Suprapubic skin (tissue), 4 donors: Measurements from ENCODE around the gene COX7A2. TPM values are rescaled to one million over a fixed set of nuclear protein-coding genes. Genes with fewer than 3 reads are reported as not detected.

Experiments
- DNase-seq, 2 donors: peaks; one replicate each; pipeline ENCODE4 v3.0.0-alpha.2; 2019; ENCODE audit warnings: low spot score in 2 of 2
- H3K27ac ChIP-seq: fragments of 200-600 bp; sonication (generic); one replicate; pipeline ENCODE4 v1.5.1; 2019
- H3K27me3 ChIP-seq: fragments of 200-600 bp; sonication (generic); one replicate; pipeline ENCODE4 v1.5.1; 2019
- H3K36me3 ChIP-seq: fragments of 200-600 bp; sonication (generic); one replicate; pipeline ENCODE4 v1.5.1; 2019
- H3K4me1 ChIP-seq: fragments of 200-600 bp; sonication (generic); one replicate; pipeline ENCODE4 v1.5.1; 2019
- H3K4me3 ChIP-seq: fragments of 200-600 bp; sonication (generic); one replicate; pipeline ENCODE4 v1.5.1; 2019; ENCODE audit warnings: mild to moderate bottlenecking
- H3K9me3 ChIP-seq: fragments of 200-600 bp; sonication (generic); one replicate; pipeline ENCODE4 v1.5.1; 2019
- EP300 ChIP-seq: sonication (generic); formaldehyde crosslinking; IDR thresholded peaks from one replicate; pipeline ENCODE4 v1.6.1; 2017; ENCODE audit warnings: antibody characterized with exemption
- POLR2A ChIP-seq, 2 donors: fragments of 450-650 bp; IDR thresholded peaks; one replicate each; pipeline ENCODE4 v1.6.1; 2017; ENCODE audit warnings: antibody characterized with exemption in 2 of 2, mild to moderate bottlenecking in 2 of 2, moderate library complexity in 2 of 2
- POLR2AphosphoS5 ChIP-seq, 3 donors: sonication (generic); formaldehyde crosslinking; IDR thresholded peaks; one replicate each; pipeline ENCODE4 v1.6.1; 2017; ENCODE audit warnings: antibody characterized with exemption in 3 of 3
- WGBS: methylation state at CpG from one replicate; pipeline ENCODE4 v1.1.5; 2018; 5-methylcytosine and 5-hydroxymethylcytosine counted together
- total RNA-seq, 4 donors: library from RNA; depleted of rRNA; stranded (reverse); fragments of >200 nt; gene quantifications; one replicate each; pipeline ENCODE4 v1.1.0, GENCODE V29; 2016
- TF ChIP-seq, protein P1 (sequence below), 2 donors: fragments of 200-600 bp in 1 of 2; fragments of 450-650 bp in 1 of 2; sonication (generic) in 1 of 2; IDR thresholded peaks; one replicate each; pipeline ENCODE4 v1.5.1; 2016 to 2019; ENCODE audit warnings: antibody characterized with exemption in 2 of 2, mild to moderate bottlenecking in 1 of 2, moderate library complexity in 1 of 2

The COX7A2 gene
- total RNA-seq, 4 donors from 2014 or later = 110 to 303 (median 209) TPM

DNA sequence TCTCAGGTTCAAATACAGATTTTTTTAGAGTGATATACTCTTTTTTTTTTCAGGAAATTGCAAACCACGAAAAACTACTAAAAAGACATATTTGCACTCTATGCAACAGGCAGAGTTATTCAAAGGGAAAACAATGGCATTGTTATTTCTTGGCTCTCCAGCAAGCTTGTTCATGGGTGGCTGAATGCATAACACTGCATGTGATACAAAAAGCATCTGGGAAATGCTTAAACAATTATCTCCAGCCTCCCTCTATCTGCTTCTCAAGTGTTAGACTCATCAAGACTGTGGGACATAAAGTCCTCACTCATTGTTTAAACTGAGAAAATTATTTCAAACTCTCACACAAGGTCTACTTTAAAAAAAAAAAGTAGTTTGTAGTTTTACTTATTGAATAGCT lies 30.5 kb downstream of the COX7A2 start:
- Histone ChIP-seq H3K27me3 (no peaks in the 10 kb centered on the region), H3K9me3 (no peaks in the 10 kb centered on the region), H3K36me3 (no peaks in the 10 kb centered on the region), H3K4me1 (peaks cover 17% of the 10 kb centered on the region), H3K4me3 (no peak overlapping the region), H3K27ac (no peak overlapping the region)
- DNase-seq = no peak
- WGBS = 24% methylated on average over 1 of the region's 1 CpG
- no peak for TF ChIP-seq POLR2AphosphoS5 (IDR thresholded peaks at IDR 0.05)
- TF ChIP-seq POLR2A (IDR thresholded peaks at IDR 0.05) = no peak
- no peak for TF ChIP-seq EP300
- TF ChIP-seq, protein P1, sequence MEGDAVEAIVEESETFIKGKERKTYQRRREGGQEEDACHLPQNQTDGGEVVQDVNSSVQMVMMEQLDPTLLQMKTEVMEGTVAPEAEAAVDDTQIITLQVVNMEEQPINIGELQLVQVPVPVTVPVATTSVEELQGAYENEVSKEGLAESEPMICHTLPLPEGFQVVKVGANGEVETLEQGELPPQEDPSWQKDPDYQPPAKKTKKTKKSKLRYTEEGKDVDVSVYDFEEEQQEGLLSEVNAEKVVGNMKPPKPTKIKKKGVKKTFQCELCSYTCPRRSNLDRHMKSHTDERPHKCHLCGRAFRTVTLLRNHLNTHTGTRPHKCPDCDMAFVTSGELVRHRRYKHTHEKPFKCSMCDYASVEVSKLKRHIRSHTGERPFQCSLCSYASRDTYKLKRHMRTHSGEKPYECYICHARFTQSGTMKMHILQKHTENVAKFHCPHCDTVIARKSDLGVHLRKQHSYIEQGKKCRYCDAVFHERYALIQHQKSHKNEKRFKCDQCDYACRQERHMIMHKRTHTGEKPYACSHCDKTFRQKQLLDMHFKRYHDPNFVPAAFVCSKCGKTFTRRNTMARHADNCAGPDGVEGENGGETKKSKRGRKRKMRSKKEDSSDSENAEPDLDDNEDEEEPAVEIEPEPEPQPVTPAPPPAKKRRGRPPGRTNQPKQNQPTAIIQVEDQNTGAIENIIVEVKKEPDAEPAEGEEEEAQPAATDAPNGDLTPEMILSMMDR (IDR thresholded peaks at IDR 0.05) = no peak

DNA sequence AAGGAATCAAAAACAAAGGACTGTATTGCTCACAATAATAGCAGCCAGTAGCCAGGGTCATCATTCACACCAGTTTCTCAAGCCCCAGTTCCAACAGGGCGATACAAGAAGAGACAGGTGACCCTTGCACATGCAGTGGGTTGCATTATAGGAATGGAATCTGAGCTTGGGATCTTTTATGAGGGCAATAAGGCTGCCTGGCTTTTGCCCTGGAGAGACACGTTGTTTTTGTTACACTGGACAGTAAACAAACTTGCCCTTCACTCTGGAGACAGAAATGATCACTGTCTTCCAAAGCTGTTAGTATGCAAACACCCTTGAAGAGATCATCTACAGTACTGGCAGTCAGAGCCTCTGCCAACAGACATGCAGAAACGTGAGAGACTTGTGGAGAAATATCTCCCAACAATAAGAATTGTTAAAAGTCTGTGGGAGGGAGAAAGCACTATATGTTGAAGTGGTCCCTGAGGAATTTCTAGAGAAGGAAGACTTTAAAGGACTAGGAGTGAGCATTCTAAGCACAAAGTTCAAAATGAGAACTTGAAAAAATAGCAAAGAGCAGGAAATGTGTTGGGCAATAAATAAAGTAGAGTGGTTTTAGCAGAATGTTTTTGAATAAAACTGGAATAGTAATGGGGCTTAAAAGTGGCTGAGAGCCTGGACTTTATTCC lies 31.5 kb downstream of the COX7A2 start:
- Histone ChIP-seq H3K4me3 (no peak overlapping the region), H3K9me3 (no peaks in the 10 kb centered on the region), H3K36me3 (no peaks in the 10 kb centered on the region), H3K4me1 (peaks cover 23% of the 10 kb centered on the region), H3K27me3 (peaks cover 9% of the 10 kb centered on the region), H3K27ac (no peak overlapping the region)
- DNase-seq = no peak
- no peak for TF ChIP-seq EP300
- 21% methylated on average over 3 of the region's 3 CpGs for WGBS

DNA sequence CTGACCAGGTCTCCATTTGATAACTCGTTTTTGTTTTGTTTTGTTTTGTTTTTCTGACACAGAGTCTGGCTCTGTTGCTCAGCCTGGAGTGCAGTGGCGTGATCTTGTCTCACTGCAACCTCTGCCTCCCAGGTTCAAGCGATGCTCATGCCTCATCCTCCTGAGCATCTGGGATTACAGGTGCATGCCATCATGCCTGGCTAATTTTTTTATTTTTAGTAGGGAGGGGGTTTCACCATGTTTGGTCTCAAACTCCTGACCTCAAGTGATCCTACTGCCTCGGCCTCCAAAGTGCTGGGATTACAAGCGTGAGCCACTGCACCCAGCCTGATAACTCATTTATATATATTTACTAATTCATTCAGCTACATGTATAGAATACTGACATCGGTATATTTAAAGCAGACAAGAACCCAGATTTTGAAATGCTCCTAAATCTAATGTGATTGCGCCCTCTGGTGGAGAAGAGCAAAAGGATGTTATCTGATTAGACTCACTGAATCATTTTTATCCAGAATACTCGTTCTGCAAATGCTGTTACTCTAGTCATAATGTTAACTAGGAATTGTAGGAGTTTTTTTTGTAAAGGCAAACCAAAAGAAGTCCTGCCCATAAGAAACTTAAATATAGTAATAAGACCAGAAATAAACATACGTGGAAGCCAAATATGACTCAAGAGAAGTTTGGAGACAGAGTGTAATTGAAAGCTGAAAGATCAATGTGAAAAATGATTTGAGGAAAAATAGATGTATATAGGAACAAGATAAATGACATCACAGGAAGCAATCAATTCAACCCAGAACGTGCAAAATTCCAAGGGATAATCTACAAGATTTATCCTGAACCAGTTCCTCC lies 32.5 kb downstream of the COX7A2 start:
- DNase-seq = no peak
- peaks cover 17% of the 10 kb centered on the region for H3K27me3 ChIP-seq
- H3K36me3 ChIP-seq = no peaks in the 10 kb centered on the region
- no peak for TF ChIP-seq POLR2A (IDR thresholded peaks at IDR 0.05)
- TF ChIP-seq POLR2AphosphoS5 (IDR thresholded peaks at IDR 0.05) = no peak
- TF ChIP-seq, protein P1 (IDR thresholded peaks at IDR 0.05) = peak; percentile 65 to 66
- no peak for TF ChIP-seq EP300
- no peak overlapping the region for H3K27ac ChIP-seq
- H3K9me3 ChIP-seq = no peaks in the 10 kb centered on the region
- no peak overlapping the region for H3K4me3 ChIP-seq
- WGBS = 25% methylated on average over 10 of the region's 10 CpGs
- H3K4me1 ChIP-seq = peaks cover 33% of the 10 kb centered on the region

DNA sequence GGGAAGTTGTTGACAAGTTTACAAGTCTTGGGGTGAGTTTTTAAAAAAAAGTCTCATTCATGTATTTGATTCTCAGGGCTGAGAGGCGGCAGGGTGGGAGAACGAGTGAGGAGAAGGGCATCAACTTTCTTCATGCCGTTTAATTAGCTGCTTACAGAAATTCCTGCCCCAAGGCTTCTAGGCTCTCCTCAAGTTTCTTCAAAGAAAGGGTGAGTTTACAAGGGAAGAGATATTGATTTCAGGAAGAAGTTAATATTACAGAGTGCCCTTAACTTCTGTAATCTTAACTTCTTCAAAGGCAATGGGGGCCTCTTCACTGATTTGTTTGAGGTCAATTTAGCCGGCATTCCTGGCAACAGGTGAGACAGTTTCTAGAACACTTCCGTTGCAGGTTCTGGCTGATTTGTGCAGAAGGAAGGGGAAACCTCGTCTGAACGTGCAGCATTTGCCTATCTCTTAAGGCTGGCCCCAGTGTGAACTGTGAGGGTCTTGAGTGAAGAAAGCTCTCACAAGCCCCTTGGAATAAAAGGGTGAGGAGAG lies 34.3 kb downstream of the COX7A2 start:
- no peak for DNase-seq
- Histone ChIP-seq H3K36me3 (no peaks in the 10 kb centered on the region), H3K9me3 (no peaks in the 10 kb centered on the region), H3K4me1 (peaks cover 50% of the 10 kb centered on the region), H3K4me3 (no peak overlapping the region), H3K27ac (no peak overlapping the region), H3K27me3 (peaks cover 34% of the 10 kb centered on the region)
- 32% methylated on average over 7 of the region's 7 CpGs for WGBS
- TF ChIP-seq, protein P1 (IDR thresholded peaks at IDR 0.05) = no peak
- TF ChIP-seq POLR2AphosphoS5 (IDR thresholded peaks at IDR 0.05) (no peak), EP300 (no peak), POLR2A (IDR thresholded peaks at IDR 0.05) (no peak)

DNA sequence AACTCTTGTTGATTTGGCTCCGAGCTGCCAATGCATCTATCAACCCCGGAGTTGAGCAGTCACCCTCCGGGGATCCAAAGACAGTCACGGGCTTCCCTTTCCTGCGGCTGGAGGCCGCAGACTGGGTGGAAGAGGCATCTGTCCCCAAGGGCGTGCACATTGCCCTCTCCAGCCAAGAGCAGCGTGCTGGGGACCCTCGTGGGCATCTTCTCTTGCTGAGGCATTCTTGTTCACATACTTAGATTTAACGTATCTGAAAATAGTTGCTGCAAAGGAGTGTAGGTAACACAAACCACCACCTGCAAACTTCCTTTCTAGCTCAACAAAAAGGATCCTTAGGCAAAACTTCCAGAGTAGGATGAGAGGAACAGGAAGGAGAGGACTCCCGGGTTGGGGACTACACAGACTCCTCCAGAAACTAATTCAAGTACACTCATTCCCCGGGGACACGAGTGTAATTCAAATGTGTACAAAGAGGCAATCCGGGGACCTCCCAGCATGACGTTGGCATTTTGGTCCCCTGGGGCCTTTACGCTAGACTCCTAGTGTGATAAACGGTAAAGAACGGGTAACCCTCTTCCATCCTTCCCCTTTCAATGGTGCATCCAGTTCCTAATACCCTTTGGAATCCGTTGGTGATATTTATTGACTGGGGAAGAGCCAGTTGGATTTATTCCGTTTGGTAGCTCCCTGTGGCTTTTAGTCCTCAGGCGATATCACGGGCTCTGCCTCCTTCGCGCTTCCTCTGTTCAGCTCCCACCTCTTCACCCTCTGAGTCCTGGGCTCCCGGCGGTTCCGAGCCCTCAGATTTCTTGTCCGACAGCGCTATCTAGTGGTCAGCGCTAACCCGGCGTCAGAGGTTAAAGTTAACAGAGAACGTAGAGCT lies 35.1 kb downstream of the COX7A2 start:
- WGBS = 4% methylated on average over 32 of the region's 33 CpGs
- peaks cover 34% of the 10 kb centered on the region for H3K27me3 ChIP-seq
- H3K36me3 ChIP-seq = no peaks in the 10 kb centered on the region
- peaks cover 57% of the 10 kb centered on the region for H3K4me1 ChIP-seq
- peak overlapping the region; percentile 89 for H3K27ac ChIP-seq
- H3K4me3 ChIP-seq = peak overlapping the region; percentile 71
- no peak for TF ChIP-seq EP300
- TF ChIP-seq, protein P1 (IDR thresholded peaks at IDR 0.05) = peak; percentile 76
- H3K9me3 ChIP-seq = no peaks in the 10 kb centered on the region
- DNase-seq = peak; percentile 91 to 93
